Stimulated activated CD4-positive, alpha-beta T cell treated with anti-CD3 and anti-CD28 coated beads, Interleukin-2, amount 100 ng/mL, for 4 hours (primary cell): ENCODE measurements around the gene SPRN.
"Not testable (repeated sequence)": the region's sequence is repeated elsewhere in the genome, so short reads cannot be mapped to it uniquely, and the experiment has no call there.

Experiments
- DNase-seq: peaks from one replicate; pipeline ENCODE4 v3.0.0-alpha.2; 2020; ENCODE audit warnings: low read depth

The SPRN gene

GRCh38 chr10:133456041-133456951 is 31.9 kb upstream of the SPRN start:
- no peak for DNase-seq

GRCh38 chr10:133455611-133456031 is 31.2 kb upstream of the SPRN start:
- DNase-seq = no peak

- DNase-seq = no peak
Observed at GRCh38 chr10:133455196-133455595, 30.8 kb upstream of the SPRN start.

GRCh38 chr10:133454204-133454893 is 29.9 kb upstream of the SPRN start:
- DNase-seq = no peak

GRCh38 chr10:133453516-133454203 is 29.2 kb upstream of the SPRN start, which contains the start of gene SCART1:
SCART1 (plus strand) TSS chr10:133453945; CDS start chr10:133453998, 53 bp downstream.
- no peak for DNase-seq

- DNase-seq = no peak
Observed at GRCh38 chr10:133452453-133452852, 28.0 kb upstream of the SPRN start.

GRCh38 chr10:133451346-133451745 is 26.9 kb upstream of the SPRN start:
- DNase-seq = no peak

- no peak for DNase-seq
Observed at GRCh38 chr10:133448120-133448519, 23.7 kb upstream of the SPRN start.

- no peak for DNase-seq
Observed at GRCh38 chr10:133446979-133447378, 22.6 kb upstream of the SPRN start.

- no peak for DNase-seq
Observed at GRCh38 chr10:133445751-133446708, 21.6 kb upstream of the SPRN start.

GRCh38 chr10:133445268-133445732 is 20.9 kb upstream of the SPRN start:
- DNase-seq = no peak

- DNase-seq = no peak
Observed at GRCh38 chr10:133444342-133445267, 20.2 kb upstream of the SPRN start.

- no peak for DNase-seq
Observed at GRCh38 chr10:133442967-133443924, 18.8 kb upstream of the SPRN start.

- no peak for DNase-seq
Observed at GRCh38 chr10:133442191-133442966, 18.0 kb upstream of the SPRN start.

- no peak for DNase-seq
Observed at GRCh38 chr10:133441780-133442179, 17.4 kb upstream of the SPRN start.

- not testable (repeated sequence) for DNase-seq
Observed at GRCh38 chr10:133441356-133441755, 16.9 kb upstream of the SPRN start.

GRCh38 chr10:133440633-133441285 is 16.3 kb upstream of the SPRN start:
- no peak for DNase-seq
